Sigmoid colon (tissue), 7 donors: ENCODE measurements around the gene MYL4. TPM values are rescaled to one million over a fixed set of nuclear protein-coding genes. Genes with fewer than 3 reads are reported as not detected.
"Not testable (repeated sequence)": the region's sequence is repeated elsewhere in the genome, so short reads cannot be mapped to it uniquely, and the experiment has no call there.

Source experiments
- DNase-seq: peaks from one replicate; pipeline ENCODE4 v3.0.0-alpha.2; 2019
- H3K27ac ChIP-seq, 4 donors: fragments of 200-600 bp; sonication (generic); one replicate each; pipeline ENCODE4 v1.5.1; 2016 to 2019; ENCODE audit warnings: mild to moderate bottlenecking in 1 of 4
- H3K27me3 ChIP-seq, 3 donors: fragments of 200-600 bp; sonication (generic); one replicate each; pipeline ENCODE4 v1.5.1; 2019; ENCODE audit warnings: mild to moderate bottlenecking in 1 of 3
- H3K36me3 ChIP-seq, 4 donors: fragments of 200-600 bp; sonication (generic); one replicate each; pipeline ENCODE4 v1.5.1; 2016 to 2019
- H3K4me1 ChIP-seq, 4 donors: fragments of 200-600 bp; sonication (generic); one replicate each; pipeline ENCODE4 v1.5.1; 2017 to 2019
- H3K4me3 ChIP-seq, 4 donors: fragments of 200-600 bp; sonication (generic); one replicate each; pipeline ENCODE4 v1.5.1; 2017 to 2019; ENCODE audit warnings: mild to moderate bottlenecking in 2 of 4, moderate library complexity in 1 of 4
- H3K9me3 ChIP-seq, 4 donors: fragments of 200-600 bp in 3 of 4; sonication (generic) in 3 of 4; one replicate each; pipeline versions ENCODE4 v1.5.1 to v1.6.1; 2013 to 2019
- EP300 ChIP-seq, 4 donors: sonication (generic); formaldehyde crosslinking; IDR thresholded peaks; one replicate each; pipeline ENCODE4 v1.6.1; 2017; ENCODE audit warnings: antibody characterized with exemption in 4 of 4
- POLR2A ChIP-seq, 2 donors: fragments of 450-650 bp; IDR thresholded peaks; one replicate each; pipeline ENCODE4 v1.6.1; 2016; ENCODE audit warnings: antibody characterized with exemption in 2 of 2, mild to moderate bottlenecking in 2 of 2, moderate library complexity in 2 of 2
- POLR2AphosphoS5 ChIP-seq, 4 donors: sonication (generic); formaldehyde crosslinking; IDR thresholded peaks; one replicate each; pipeline ENCODE4 v1.6.1; 2017; ENCODE audit warnings: antibody characterized with exemption in 4 of 4
- WGBS, 2 donors: extraction: QIAGEN DNeasy Blood & Tissue Kit; methylation state at CpG; one replicate each; pipeline ENCODE4 v1.1.7; 2013; 5-methylcytosine and 5-hydroxymethylcytosine counted together
- intact Hi-C: fragments of 100-400 bp; cut with DNase I; formaldehyde crosslinking; loops from one replicate; pipeline ENCODE4 v1.15.1; 2023
- polyA plus RNA-seq, 3 donors: library from polyadenylated mRNA; stranded (reverse); fragments of 200-250 nt; gene quantifications; one replicate each; pipeline ENCODE4 v1.2.3, GENCODE V29; 2013
- total RNA-seq, 4 donors: library from RNA; depleted of rRNA; stranded (reverse); fragments of >200 nt; gene quantifications; one replicate each; pipeline ENCODE4 v1.1.0, GENCODE V29; 2016
- TF ChIP-seq, protein P1 (sequence below), 4 experiments: fragments of 450-650 bp in 3 of 4; fragments of 200-600 bp in 1 of 4; IDR thresholded peaks; one replicate each; pipeline ENCODE4 v1.5.1; 2016 to 2019; ENCODE audit warnings: antibody characterized with exemption in 4 of 4, mild to moderate bottlenecking in 3 of 4, moderate library complexity in 2 of 4
- donor health status: healthy with polysubstance abuse.
- donor health status: Bipolar disorder and iron deficiency.
- donor health status: healthy.

MYL4 gene
- total and polyA plus RNA-seq, 7 donors, result 0.31 to 2.8 (median 1.1) TPM; not detected in 4

DNA sequence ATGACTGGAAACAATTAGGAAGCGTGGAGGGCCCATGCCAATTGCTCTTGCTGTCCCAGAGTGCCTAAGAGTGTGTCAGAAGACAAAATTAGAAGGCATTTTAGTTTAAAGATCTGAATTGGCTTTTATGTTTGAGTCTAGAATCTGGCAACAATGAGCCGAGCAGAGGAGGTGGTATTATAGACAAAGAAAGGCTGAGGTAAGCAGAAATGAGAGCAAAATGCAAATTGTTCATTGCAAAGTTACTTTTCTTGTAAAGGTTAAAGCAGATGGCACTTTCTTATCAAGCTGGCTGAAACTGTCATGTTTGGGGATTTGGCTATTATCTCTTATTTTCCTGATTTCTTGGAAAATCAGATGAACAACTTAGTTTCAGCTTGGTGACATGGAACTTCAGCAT is 3.3 kb downstream of the MYL4 start:
- intact Hi-C loops, result no loop called here
- H3K36me3 ChIP-seq, result no peaks in the 10 kb centered on the region
- TF ChIP-seq EP300 (IDR thresholded peaks at IDR 0.05), result no peak
- no peak for TF ChIP-seq POLR2A (IDR thresholded peaks at IDR 0.05)
- TF ChIP-seq, protein P1, sequence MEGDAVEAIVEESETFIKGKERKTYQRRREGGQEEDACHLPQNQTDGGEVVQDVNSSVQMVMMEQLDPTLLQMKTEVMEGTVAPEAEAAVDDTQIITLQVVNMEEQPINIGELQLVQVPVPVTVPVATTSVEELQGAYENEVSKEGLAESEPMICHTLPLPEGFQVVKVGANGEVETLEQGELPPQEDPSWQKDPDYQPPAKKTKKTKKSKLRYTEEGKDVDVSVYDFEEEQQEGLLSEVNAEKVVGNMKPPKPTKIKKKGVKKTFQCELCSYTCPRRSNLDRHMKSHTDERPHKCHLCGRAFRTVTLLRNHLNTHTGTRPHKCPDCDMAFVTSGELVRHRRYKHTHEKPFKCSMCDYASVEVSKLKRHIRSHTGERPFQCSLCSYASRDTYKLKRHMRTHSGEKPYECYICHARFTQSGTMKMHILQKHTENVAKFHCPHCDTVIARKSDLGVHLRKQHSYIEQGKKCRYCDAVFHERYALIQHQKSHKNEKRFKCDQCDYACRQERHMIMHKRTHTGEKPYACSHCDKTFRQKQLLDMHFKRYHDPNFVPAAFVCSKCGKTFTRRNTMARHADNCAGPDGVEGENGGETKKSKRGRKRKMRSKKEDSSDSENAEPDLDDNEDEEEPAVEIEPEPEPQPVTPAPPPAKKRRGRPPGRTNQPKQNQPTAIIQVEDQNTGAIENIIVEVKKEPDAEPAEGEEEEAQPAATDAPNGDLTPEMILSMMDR (IDR thresholded peaks at IDR 0.05), result no peak
- no peak for TF ChIP-seq POLR2AphosphoS5 (IDR thresholded peaks at IDR 0.05)
- no peak for DNase-seq
- H3K4me3 ChIP-seq, result no peak overlapping the region
- H3K27me3 ChIP-seq, result no peaks in the 10 kb centered on the region
- WGBS, 2 donors, result 73 to 83% methylated on average over 2 of the region's 2 CpGs
- no peaks in the 10 kb centered on the region for H3K9me3 ChIP-seq
- H3K27ac ChIP-seq, result no peak overlapping the region
- no peaks in the 10 kb centered on the region for H3K4me1 ChIP-seq

DNA sequence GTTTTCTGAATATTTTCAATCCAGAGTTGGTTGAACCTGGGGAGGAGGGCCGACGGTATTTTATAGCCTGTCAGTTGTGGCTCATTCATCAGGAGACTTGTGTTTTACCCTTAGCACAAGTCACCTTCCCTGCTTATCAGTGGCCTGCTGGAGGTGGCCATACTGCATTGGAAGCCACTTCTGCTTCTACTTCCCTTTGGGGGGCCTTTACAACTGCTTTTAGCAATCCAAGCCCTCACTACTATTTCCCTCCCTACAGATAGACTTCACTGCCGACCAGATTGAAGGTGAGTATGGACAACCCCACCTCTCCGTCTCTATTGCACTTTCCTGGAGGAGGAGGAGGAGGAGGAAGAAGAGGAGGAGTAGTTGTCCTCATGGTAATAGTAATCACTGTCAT is 4.4 kb downstream of the MYL4 start:
- Histone ChIP-seq H3K9me3 (no peaks in the 10 kb centered on the region), H3K36me3 (no peaks in the 10 kb centered on the region), H3K4me1 (no peaks in the 10 kb centered on the region), H3K4me3 (no peak overlapping the region), H3K27me3 (no peaks in the 10 kb centered on the region), H3K27ac (no peak overlapping the region)
- no peak for TF ChIP-seq POLR2A (IDR thresholded peaks at IDR 0.05)
- no peak for TF ChIP-seq POLR2AphosphoS5 (IDR thresholded peaks at IDR 0.05)
- TF ChIP-seq EP300 (IDR thresholded peaks at IDR 0.05), result no peak
- TF ChIP-seq, protein P1 (IDR thresholded peaks at IDR 0.05), result no peak
- WGBS, 2 donors, result 76 to 83% methylated on average over 4 of the region's 4 CpGs
- DNase-seq, result no peak
- intact Hi-C loops, result no loop called here

DNA sequence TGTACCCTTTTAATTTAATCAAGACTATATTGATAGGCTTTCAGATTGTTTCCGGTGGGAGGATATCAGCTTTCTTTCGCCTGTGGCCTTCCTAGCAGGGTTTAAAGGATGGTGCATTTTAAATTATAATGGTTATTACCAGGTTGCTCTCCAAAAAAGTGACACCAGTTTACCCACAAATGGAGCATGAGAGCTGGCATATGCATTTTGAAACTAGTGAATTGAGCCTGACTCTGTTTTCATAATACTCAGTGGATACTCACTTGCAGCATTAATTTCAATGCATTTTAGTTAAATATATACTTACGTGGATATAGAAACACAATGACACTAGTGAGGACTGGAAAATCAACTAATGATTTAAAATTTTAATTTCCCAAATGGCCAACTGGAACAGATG is 5.8 kb downstream of the MYL4 start:
- Histone ChIP-seq H3K27me3 (no peaks in the 10 kb centered on the region), H3K4me3 (no peak overlapping the region), H3K27ac (no peak overlapping the region), H3K36me3 (no peaks in the 10 kb centered on the region), H3K4me1 (no peaks in the 10 kb centered on the region), H3K9me3 (no peaks in the 10 kb centered on the region)
- 91 to 95% methylated on average over 3 of the region's 3 CpGs for WGBS, 2 donors
- DNase-seq, result no peak
- intact Hi-C loops, result no loop called here
- TF ChIP-seq, protein P1 (IDR thresholded peaks at IDR 0.05), result no peak
- no peak for TF ChIP-seq EP300 (IDR thresholded peaks at IDR 0.05)

DNA sequence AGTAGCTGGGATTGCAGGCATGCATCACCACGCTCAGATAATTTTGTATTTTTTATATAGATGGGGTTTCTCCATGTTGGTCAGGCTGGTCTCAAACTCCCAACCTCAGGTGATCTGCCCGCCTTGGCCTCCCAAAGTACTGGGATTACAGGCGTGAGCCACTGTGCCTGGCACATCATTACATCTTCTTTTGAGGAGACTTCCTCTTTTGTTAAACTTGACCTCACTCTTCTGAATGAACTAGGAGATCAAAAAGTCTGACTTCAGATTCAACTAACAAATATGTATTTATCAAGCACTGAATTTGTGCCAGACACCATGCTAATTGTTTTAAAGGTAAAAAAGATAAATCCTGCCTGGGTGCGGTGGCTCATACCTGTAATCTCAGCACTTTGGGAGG is 7.7 kb downstream of the MYL4 start:
- H3K4me1 ChIP-seq, H3K9me3 ChIP-seq, H3K36me3 ChIP-seq, DNase-seq, H3K4me3 ChIP-seq, intact Hi-C loops, H3K27me3 ChIP-seq, H3K27ac ChIP-seq: not testable (repeated sequence)
- 91% methylated on average over 4 of the region's 4 CpGs for WGBS, 2 donors

DNA sequence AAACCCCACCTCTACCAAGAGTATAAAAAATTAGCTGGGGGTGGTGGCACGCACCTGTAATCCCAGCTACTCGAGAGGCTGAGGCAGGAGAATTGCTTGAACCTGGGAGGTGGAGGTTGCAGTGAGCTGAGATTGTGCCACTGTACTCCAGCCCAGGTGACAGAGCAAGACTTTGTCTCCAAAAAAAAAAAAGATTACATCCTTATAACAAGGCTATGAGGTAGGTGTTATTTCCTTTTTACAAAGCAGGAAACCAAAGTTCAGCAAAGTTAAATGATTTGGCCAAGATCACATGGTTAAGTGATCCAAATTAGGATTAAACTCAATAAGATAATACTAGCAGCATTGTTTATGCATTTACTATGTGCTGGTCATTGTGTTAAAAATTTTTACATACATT is 8.1 kb downstream of the MYL4 start:
- H3K4me3 ChIP-seq, intact Hi-C loops, H3K36me3 ChIP-seq, H3K27ac ChIP-seq, H3K9me3 ChIP-seq, H3K27me3 ChIP-seq, DNase-seq, H3K4me1 ChIP-seq: not testable (repeated sequence)
- WGBS, 2 donors, result 62 to 85% methylated on average over 2 of the region's 2 CpGs

DNA sequence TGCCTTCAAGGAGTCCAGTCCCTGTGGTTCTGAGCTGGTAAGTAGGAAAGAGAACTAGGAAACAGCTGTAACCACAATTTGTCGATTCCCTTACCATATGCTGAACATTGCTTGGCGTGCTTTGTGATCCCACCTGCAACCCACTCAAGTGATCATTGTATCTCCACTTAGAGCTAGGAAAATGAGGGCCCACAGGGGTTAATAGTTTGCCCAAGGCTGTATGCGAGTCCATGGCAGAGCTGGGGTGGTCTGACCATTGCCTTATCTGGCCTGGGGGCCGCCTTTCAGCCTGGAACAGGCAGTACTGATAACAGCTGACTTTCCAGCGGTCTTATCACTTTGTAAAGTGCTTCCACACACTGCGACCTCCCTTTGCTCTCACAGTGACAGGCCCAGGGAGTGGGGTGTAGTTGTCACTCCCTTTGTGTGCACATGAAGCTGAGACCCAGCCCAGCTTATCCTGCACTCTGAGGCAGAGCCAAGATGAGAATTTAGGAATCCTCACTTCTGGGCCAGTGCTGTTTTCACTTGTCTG is 9.8 kb downstream of the MYL4 start:
- WGBS, 2 donors, result 58 to 85% methylated on average over 6 of the region's 6 CpGs
- DNase-seq, result no peak
- no peak for TF ChIP-seq POLR2A (IDR thresholded peaks at IDR 0.05)
- no peak for TF ChIP-seq POLR2AphosphoS5 (IDR thresholded peaks at IDR 0.05)
- no peak for TF ChIP-seq EP300 (IDR thresholded peaks at IDR 0.05)
- TF ChIP-seq, protein P1 (IDR thresholded peaks at IDR 0.05), result no peak
- H3K9me3 ChIP-seq, result no peaks in the 10 kb centered on the region
- H3K36me3 ChIP-seq, result no peaks in the 10 kb centered on the region
- no peak overlapping the region for H3K27ac ChIP-seq
- intact Hi-C loops, result no loop called here
- H3K27me3 ChIP-seq, result no peaks in the 10 kb centered on the region
- H3K4me3 ChIP-seq, result no peak overlapping the region
- no peaks in the 10 kb centered on the region for H3K4me1 ChIP-seq
